HepG2 (cell line): ENCODE measurements around the gene PLXNA4. TPM values are rescaled to one million over a fixed set of nuclear protein-coding genes. Genes with fewer than 3 reads are reported as not detected.

Source experiments
- ATAC-seq: fragments of 200-7000 bp; cut with Tn5 transposase; 3 replicates; pipeline ENCODE4 v1.9.1; 2020; ENCODE audit warnings: mild to moderate bottlenecking, moderate library complexity
- BruUV-seq: library from RNA; stranded (reverse); fragments of 400-500 nt; replicated peaks from 2 replicates; lab custom pipeline; 2021; lab: Mats Ljungman, UMichigan
- CTCF ChIA-PET: fragments of 300-600 bp; formaldehyde crosslinking; extraction: SDS; loops from one replicate; lab custom pipeline; 2021; ENCODE audit warnings: low total read pairs, inconsistent platforms, low intra/inter-chr PET ratio; lab: Yijun Ruan, JAX
- POLR2A ChIA-PET: fragments of 350-600 bp; sonication (Branson Sonifier 250); formaldehyde crosslinking; loops from one replicate; lab custom pipeline; 2020; ENCODE audit warnings: antibody characterized with exemption, inconsistent platforms; lab: Yijun Ruan, JAX
- DNase-seq: peaks from one replicate; pipeline ENCODE4 v3.0.0-alpha.2; 2015; ENCODE audit warnings: low spot score
- FAIRE-seq: peaks from 3 replicates; lab custom pipeline; 2011; peaks lifted over from hg19 to GRCh38; lab: Jason Lieb, UNC
- H2AFZ ChIP-seq: one replicate; pipeline ENCODE4 v1.6.1; 2011; ENCODE audit warnings: low read length, inconsistent platforms
- H3K27ac ChIP-seq: fragments of 300-600 bp; 3 replicates; pipeline ENCODE4 v1.8.0; 2011; ENCODE audit warnings: mixed run types, mild to moderate bottlenecking, mixed read lengths, low read length, inconsistent platforms; ENCODE audit not compliant: insufficient read depth; ENCODE audit errors: extremely low read length
- H3K27me3 ChIP-seq, 2 experiments: fragments of 200-600 bp in 1 of 2; 2 replicates in 1 of 2; 3 replicates in 1 of 2; pipeline versions ENCODE4 v1.6.0 to v1.8.0; 2011; ENCODE audit warnings: low read length in 2 of 2, mild to moderate bottlenecking in 2 of 2, moderate library complexity in 2 of 2, inconsistent platforms in 1 of 2; ENCODE audit not compliant: insufficient read depth in 2 of 2, control insufficient read depth in 1 of 2
- H3K36me3 ChIP-seq, 2 experiments: fragments of 200-600 bp in 1 of 2; replicated peaks in 1 of 2; 2 replicates in 1 of 2; 3 replicates in 1 of 2; pipeline versions ENCODE4 v1.5.1 to v1.8.0; 2011; ENCODE audit warnings: low read length in 2 of 2, inconsistent platforms in 1 of 2; ENCODE audit not compliant: insufficient read depth in 2 of 2, control insufficient read depth in 1 of 2
- H3K4me1 ChIP-seq: 2 replicates; pipeline ENCODE4 v1.5.1; 2012; ENCODE audit warnings: low read length, inconsistent platforms; ENCODE audit not compliant: insufficient read depth
- H3K4me2 ChIP-seq: 2 replicates; pipeline ENCODE4 v1.6.0; 2011; ENCODE audit warnings: low read depth, low read length, inconsistent platforms
- H3K4me3 ChIP-seq, 3 experiments: fragments of 200-600 bp in 1 of 3; sonication (generic), shearing (Covaris generic) in 1 of 3; replicated peaks in 1 of 3; 2 replicates each; pipeline ENCODE4 v1.5.1; 2011 to 2016; ENCODE audit warnings: low read length in 3 of 3, inconsistent platforms in 2 of 3, low read depth in 2 of 3, mild to moderate bottlenecking in 2 of 3, control low read depth in 1 of 3, mixed read lengths in 1 of 3; ENCODE audit not compliant: insufficient read depth in 1 of 3
- H3K79me2 ChIP-seq: one replicate; pipeline ENCODE4 v1.6.1; 2011; ENCODE audit warnings: low read length, inconsistent platforms; ENCODE audit not compliant: insufficient read depth
- H3K9ac ChIP-seq: 2 replicates; pipeline ENCODE4 v1.6.0; 2011; ENCODE audit warnings: mild to moderate bottlenecking, low read depth, low read length, inconsistent platforms; ENCODE audit not compliant: insufficient read depth
- H3K9me3 ChIP-seq: 2 replicates; pipeline ENCODE4 v1.5.1; 2012; ENCODE audit warnings: mild to moderate bottlenecking, low read length
- H4K20me1 ChIP-seq: 2 replicates; pipeline ENCODE4 v1.6.0; 2011; ENCODE audit warnings: inconsistent platforms, mild to moderate bottlenecking, low read length, moderate library complexity; ENCODE audit not compliant: insufficient read depth
- CENPX ChIP-seq: sonication (generic); formaldehyde crosslinking; IDR thresholded peaks from 2 replicates; pipeline ENCODE4 v1.9.0; 2021; ENCODE audit warnings: mild to moderate bottlenecking, missing genetic modification reagents, moderate library complexity
- FOXC1 ChIP-seq: sonication (generic); formaldehyde crosslinking; IDR thresholded peaks from 2 replicates; pipeline ENCODE4 v1.8.0; 2022; ENCODE audit warnings: mild to moderate bottlenecking, missing genetic modification reagents, borderline replicate concordance
- HIVEP1 ChIP-seq: sonication (generic); formaldehyde crosslinking; IDR thresholded peaks from 2 replicates; pipeline ENCODE4 v1.4.0; 2020; ENCODE audit warnings: mild to moderate bottlenecking, missing genetic modification reagents
- IKZF1 ChIP-seq: fragments of 450-650 bp; IDR thresholded peaks from 2 replicates; pipeline ENCODE4 v1.7.1; 2016
- RNF2 ChIP-seq: fragments of 450-650 bp; conservative IDR thresholded peaks from 2 replicates; pipeline ENCODE4 v1.6.1; 2016; ENCODE audit warnings: low read depth
- ZNF33A ChIP-seq: sonication (generic); formaldehyde crosslinking; IDR thresholded peaks from 2 replicates; pipeline ENCODE4 v1.5.1; 2020; ENCODE audit warnings: missing genetic modification reagents, mild to moderate bottlenecking, moderate library complexity, borderline replicate concordance
- WGBS: methylation state at CpG from one replicate; pipeline ENCODE4 v1.1.6; 2017; ENCODE audit warnings: low lambda C conversion rate; 5-methylcytosine and 5-hydroxymethylcytosine counted together
- in situ Hi-C: cut with HindIII; loops from 2 replicates; pipeline ENCODE4 v1.10.0; 2017; ENCODE audit warnings: low pct_unique_long_range_greater_than_20kb; ENCODE audit not compliant: extremely low pct_ligation_motif_present
- intact Hi-C: fragments of 100-400 bp; cut with micrococcal nuclease; formaldehyde crosslinking; loops from one replicate; pipeline ENCODE4 v1.10.0; 2022; ENCODE audit not compliant: unreplicated experiment
- polyA plus RNA-seq, 8 experiments: library from polyadenylated mRNA; depleted of rRNA in 3 of 8; stranded (reverse) in 7 of 8; unstranded in 1 of 8; fragments of >200 nt; fragmentation: Illumina TruSeq in 4 of 8; extraction: Trizol in 4 of 8; gene quantifications; 2 replicates each; pipeline versions ENCODE4 v1.2.1 to v1.2.3, GENCODE V29; 2011 to 2016; ENCODE audit warnings: low read depth in 4 of 8, missing spikeins in 1 of 8, mixed read lengths in 1 of 8; ENCODE audit not compliant: insufficient read depth in 1 of 8
- total RNA-seq, 5 experiments: library from RNA; depleted of rRNA; stranded (reverse); fragments of >200 nt; fragmentation: Illumina TruSeq; extraction: Trizol; gene quantifications; 2 replicates each; pipeline ENCODE4 v1.2.3, GENCODE V29; 2016; ENCODE audit warnings: low read depth in 1 of 5

Gene PLXNA4
- total and polyA plus RNA-seq, 2 of the 13 experiments (the other 11 are each of a cell fraction or from before 2014, with no cell fraction given), result 0.01 to 0.04 TPM

DNA sequence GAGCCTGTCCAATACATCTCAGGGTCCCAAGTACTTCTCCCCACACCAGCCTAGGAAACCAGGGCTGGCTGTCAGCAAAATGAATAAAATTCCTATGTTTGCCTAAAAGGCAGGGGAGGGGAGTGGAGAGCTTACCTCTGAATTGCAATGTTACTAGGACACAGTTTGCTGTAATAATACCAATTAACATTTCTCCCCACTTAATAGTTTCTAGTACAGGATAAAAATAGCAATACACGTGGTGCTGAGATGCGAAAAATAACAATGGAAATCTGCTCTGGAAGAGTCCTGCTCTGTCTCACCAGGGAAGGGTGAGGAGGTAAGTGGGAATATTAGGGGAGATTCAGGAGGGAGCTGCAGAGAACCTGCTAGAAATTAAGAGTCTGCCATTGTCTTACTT is 112.3 kb downstream of the PLXNA4 start:
- Histone ChIP-seq H3K4me3 (no peak overlapping the region), H3K27ac (no peak overlapping the region), H3K4me1 (no peaks in the 10 kb centered on the region), H3K79me2 (no peaks in the 10 kb centered on the region)
- ChIA-PET CTCF (no interaction called here), POLR2A (no interaction called here)
- TF ChIP-seq HIVEP1 (CRISPR knock-in tag), result no peak
- TF ChIP-seq, all 625 proteins: peak for 0
- H2AFZ ChIP-seq, result no peak overlapping the region
- no peaks in the 10 kb centered on the region for H3K36me3 ChIP-seq
- intact Hi-C loops, result no loop called here
- in situ Hi-C loops, result no loop called here
- peaks cover 1 to 11% of the 10 kb centered on the region in 2 experiments; a peak in 1 of 5 replicates for H3K27me3 ChIP-seq
- H3K9me3 ChIP-seq, result no peaks in the 10 kb centered on the region
- WGBS, result 2% methylated on average over 2 of the region's 2 CpGs
- BruUV-seq, result no TSS peak
- no peak overlapping the region for H3K4me2 ChIP-seq
- no peaks in the 10 kb centered on the region for H4K20me1 ChIP-seq
- H3K9ac ChIP-seq, result no peak overlapping the region
- DNase-seq, result no peak
- no peak for ATAC-seq
- no peak for FAIRE-seq

DNA sequence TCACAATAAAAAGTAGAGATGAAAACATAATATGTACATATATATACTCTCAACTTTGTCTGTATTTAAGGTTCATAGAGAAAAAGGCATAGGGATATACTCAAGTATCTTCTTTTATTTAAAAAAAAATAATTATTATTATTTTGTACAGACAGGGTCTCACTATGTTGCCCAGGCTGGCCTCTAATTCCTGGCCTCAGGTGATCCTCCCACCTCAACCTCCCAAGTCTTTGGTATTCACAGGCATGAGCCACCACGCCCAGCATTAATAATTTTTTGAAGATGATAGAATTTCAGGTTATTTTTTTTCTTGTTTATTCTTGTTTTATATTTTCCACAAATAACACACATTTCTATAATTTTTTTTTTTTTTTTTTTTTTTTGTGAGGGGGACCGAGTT is 113.8 kb downstream of the PLXNA4 start:
- Histone ChIP-seq H3K4me3 (no peak overlapping the region), H3K27me3 (peaks cover 1 to 11% of the 10 kb centered on the region in 2 experiments; a peak in 1 of 5 replicates), H3K4me2 (no peak overlapping the region), H3K9ac (no peak overlapping the region), H4K20me1 (no peaks in the 10 kb centered on the region), H3K79me2 (no peaks in the 10 kb centered on the region), H2AFZ (no peak overlapping the region), H3K36me3 (no peaks in the 10 kb centered on the region), H3K9me3 (no peaks in the 10 kb centered on the region), H3K27ac (no peak overlapping the region), H3K4me1 (no peaks in the 10 kb centered on the region)
- intact Hi-C loops, result no loop called here
- no peak for DNase-seq
- ATAC-seq, result no peak
- WGBS, result 1% methylated on average over 2 of the region's 2 CpGs
- no TSS peak for BruUV-seq
- TF ChIP-seq HIVEP1 (CRISPR knock-in tag), result no peak
- no peak for TF ChIP-seq FOXC1 (CRISPR knock-in tag)
- TF ChIP-seq CENPX (CRISPR knock-in tag), result no peak
- no peak for TF ChIP-seq IKZF1
- TF ChIP-seq RNF2, result no peak
- TF ChIP-seq ZNF33A (CRISPR knock-in tag), result no peak
- CTCF ChIA-PET, result no interaction called here
- FAIRE-seq, result no peak
- in situ Hi-C loops, result no loop called here
- POLR2A ChIA-PET, result no interaction called here
